ENCODE measurements around the gene CD2AP. TPM values are rescaled to one million over a fixed set of nuclear protein-coding genes. Genes with fewer than 3 reads are reported as not detected.

CD2AP gene
- total and polyA plus RNA-seq, 9 of the 15 experiments (the other 6 are each of a cell fraction or from before 2014, with no cell fraction given), result 9.4 to 69.7 (median 38.7) TPM

GRCh38 chr6:47455533-47456209 lies 21.9 kb upstream of the CD2AP start (continued):
- no peak for TF ChIP-seq RUNX1 (IDR thresholded peaks at IDR 0.05; ENCODE audit: low read depth)
- no peak for TF ChIP-seq FIP1L1 (IDR thresholded peaks at IDR 0.05; ENCODE audit: low read depth, low read length, poor library complexity, severe bottlenecking)
- no peak for TF ChIP-seq ILK (tag; IDR thresholded peaks at IDR 0.05; ENCODE audit: borderline replicate concordance, low read depth)
- no peak for TF ChIP-seq SREBF1 (IDR thresholded peaks at IDR 0.05; ENCODE audit: borderline replicate concordance, low read depth, low read length)
- TF ChIP-seq, protein P1, sequence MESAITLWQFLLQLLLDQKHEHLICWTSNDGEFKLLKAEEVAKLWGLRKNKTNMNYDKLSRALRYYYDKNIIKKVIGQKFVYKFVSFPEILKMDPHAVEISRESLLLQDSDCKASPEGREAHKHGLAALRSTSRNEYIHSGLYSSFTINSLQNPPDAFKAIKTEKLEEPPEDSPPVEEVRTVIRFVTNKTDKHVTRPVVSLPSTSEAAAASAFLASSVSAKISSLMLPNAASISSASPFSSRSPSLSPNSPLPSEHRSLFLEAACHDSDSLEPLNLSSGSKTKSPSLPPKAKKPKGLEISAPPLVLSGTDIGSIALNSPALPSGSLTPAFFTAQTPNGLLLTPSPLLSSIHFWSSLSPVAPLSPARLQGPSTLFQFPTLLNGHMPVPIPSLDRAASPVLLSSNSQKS (CRISPR knock-in tag; IDR thresholded peaks at IDR 0.05), result no peak
- no peak for TF ChIP-seq SMAD2 (IDR thresholded peaks at IDR 0.05; ENCODE audit: low read depth, low read length)
- TF ChIP-seq, protein P2, sequence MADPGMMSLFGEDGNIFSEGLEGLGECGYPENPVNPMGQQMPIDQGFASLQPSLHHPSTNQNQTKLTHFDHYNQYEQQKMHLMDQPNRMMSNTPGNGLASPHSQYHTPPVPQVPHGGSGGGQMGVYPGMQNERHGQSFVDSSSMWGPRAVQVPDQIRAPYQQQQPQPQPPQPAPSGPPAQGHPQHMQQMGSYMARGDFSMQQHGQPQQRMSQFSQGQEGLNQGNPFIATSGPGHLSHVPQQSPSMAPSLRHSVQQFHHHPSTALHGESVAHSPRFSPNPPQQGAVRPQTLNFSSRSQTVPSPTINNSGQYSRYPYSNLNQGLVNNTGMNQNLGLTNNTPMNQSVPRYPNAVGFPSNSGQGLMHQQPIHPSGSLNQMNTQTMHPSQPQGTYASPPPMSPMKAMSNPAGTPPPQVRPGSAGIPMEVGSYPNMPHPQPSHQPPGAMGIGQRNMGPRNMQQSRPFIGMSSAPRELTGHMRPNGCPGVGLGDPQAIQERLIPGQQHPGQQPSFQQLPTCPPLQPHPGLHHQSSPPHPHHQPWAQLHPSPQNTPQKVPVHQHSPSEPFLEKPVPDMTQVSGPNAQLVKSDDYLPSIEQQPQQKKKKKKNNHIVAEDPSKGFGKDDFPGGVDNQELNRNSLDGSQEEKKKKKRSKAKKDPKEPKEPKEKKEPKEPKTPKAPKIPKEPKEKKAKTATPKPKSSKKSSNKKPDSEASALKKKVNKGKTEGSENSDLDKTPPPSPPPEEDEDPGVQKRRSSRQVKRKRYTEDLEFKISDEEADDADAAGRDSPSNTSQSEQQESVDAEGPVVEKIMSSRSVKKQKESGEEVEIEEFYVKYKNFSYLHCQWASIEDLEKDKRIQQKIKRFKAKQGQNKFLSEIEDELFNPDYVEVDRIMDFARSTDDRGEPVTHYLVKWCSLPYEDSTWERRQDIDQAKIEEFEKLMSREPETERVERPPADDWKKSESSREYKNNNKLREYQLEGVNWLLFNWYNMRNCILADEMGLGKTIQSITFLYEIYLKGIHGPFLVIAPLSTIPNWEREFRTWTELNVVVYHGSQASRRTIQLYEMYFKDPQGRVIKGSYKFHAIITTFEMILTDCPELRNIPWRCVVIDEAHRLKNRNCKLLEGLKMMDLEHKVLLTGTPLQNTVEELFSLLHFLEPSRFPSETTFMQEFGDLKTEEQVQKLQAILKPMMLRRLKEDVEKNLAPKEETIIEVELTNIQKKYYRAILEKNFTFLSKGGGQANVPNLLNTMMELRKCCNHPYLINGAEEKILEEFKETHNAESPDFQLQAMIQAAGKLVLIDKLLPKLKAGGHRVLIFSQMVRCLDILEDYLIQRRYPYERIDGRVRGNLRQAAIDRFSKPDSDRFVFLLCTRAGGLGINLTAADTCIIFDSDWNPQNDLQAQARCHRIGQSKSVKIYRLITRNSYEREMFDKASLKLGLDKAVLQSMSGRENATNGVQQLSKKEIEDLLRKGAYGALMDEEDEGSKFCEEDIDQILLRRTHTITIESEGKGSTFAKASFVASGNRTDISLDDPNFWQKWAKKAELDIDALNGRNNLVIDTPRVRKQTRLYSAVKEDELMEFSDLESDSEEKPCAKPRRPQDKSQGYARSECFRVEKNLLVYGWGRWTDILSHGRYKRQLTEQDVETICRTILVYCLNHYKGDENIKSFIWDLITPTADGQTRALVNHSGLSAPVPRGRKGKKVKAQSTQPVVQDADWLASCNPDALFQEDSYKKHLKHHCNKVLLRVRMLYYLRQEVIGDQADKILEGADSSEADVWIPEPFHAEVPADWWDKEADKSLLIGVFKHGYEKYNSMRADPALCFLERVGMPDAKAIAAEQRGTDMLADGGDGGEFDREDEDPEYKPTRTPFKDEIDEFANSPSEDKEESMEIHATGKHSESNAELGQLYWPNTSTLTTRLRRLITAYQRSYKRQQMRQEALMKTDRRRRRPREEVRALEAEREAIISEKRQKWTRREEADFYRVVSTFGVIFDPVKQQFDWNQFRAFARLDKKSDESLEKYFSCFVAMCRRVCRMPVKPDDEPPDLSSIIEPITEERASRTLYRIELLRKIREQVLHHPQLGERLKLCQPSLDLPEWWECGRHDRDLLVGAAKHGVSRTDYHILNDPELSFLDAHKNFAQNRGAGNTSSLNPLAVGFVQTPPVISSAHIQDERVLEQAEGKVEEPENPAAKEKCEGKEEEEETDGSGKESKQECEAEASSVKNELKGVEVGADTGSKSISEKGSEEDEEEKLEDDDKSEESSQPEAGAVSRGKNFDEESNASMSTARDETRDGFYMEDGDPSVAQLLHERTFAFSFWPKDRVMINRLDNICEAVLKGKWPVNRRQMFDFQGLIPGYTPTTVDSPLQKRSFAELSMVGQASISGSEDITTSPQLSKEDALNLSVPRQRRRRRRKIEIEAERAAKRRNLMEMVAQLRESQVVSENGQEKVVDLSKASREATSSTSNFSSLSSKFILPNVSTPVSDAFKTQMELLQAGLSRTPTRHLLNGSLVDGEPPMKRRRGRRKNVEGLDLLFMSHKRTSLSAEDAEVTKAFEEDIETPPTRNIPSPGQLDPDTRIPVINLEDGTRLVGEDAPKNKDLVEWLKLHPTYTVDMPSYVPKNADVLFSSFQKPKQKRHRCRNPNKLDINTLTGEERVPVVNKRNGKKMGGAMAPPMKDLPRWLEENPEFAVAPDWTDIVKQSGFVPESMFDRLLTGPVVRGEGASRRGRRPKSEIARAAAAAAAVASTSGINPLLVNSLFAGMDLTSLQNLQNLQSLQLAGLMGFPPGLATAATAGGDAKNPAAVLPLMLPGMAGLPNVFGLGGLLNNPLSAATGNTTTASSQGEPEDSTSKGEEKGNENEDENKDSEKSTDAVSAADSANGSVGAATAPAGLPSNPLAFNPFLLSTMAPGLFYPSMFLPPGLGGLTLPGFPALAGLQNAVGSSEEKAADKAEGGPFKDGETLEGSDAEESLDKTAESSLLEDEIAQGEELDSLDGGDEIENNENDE (IDR thresholded peaks at IDR 0.05; ENCODE audit: low read depth, low read length), result no peak
- no peak for TF ChIP-seq ZNF717 (CRISPR knock-in tag; IDR thresholded peaks at IDR 0.05)
- TF ChIP-seq TRIM24 (IDR thresholded peaks at IDR 0.05), result no peak
- TF ChIP-seq, protein P3, sequence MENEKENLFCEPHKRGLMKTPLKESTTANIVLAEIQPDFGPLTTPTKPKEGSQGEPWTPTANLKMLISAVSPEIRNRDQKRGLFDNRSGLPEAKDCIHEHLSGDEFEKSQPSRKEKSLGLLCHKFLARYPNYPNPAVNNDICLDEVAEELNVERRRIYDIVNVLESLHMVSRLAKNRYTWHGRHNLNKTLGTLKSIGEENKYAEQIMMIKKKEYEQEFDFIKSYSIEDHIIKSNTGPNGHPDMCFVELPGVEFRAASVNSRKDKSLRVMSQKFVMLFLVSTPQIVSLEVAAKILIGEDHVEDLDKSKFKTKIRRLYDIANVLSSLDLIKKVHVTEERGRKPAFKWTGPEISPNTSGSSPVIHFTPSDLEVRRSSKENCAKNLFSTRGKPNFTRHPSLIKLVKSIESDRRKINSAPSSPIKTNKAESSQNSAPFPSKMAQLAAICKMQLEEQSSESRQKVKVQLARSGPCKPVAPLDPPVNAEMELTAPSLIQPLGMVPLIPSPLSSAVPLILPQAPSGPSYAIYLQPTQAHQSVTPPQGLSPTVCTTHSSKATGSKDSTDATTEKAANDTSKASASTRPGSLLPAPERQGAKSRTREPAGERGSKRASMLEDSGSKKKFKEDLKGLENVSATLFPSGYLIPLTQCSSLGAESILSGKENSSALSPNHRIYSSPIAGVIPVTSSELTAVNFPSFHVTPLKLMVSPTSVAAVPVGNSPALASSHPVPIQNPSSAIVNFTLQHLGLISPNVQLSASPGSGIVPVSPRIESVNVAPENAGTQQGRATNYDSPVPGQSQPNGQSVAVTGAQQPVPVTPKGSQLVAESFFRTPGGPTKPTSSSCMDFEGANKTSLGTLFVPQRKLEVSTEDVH (IDR thresholded peaks at IDR 0.05; ENCODE audit: low read depth, partially characterized antibody), result no peak
- peak; percentile 64 for TF ChIP-seq FOSL1 (tag; conservative IDR thresholded peaks at IDR 0.05)
- TF ChIP-seq MTA3 (IDR thresholded peaks at IDR 0.05; ENCODE audit: borderline replicate concordance), result no peak
- no peak for TF ChIP-seq ZNF3 (CRISPR knock-in tag; IDR thresholded peaks at IDR 0.05)
